Mucosa of descending colon (tissue), 3 donors: ENCODE data around the gene LYZ. TPM values are rescaled to one million over a fixed set of nuclear protein-coding genes. Genes with fewer than 3 reads are reported as not detected.
A peak's percentile ranks its signal among the peaks of the same experiment; 100 is the strongest.

Experiments
- ATAC-seq: fragments of 200-7000 bp; cut with Tn5 transposase; one replicate; pipeline ENCODE4 v1.9.1; 2020; ENCODE audit warnings: mild to moderate bottlenecking, moderate library complexity
- DNase-seq, 3 donors: peaks; one replicate each; pipeline ENCODE4 v3.0.0-alpha.2; 2020
- H3K36me3 ChIP-seq: fragments of 200-600 bp; one replicate; pipeline ENCODE4 v1.8.0; 2021; ENCODE audit warnings: low read depth, mild to moderate bottlenecking
- H3K4me1 ChIP-seq: fragments of 200-600 bp; one replicate; pipeline ENCODE4 v1.8.0; 2021; ENCODE audit warnings: low read depth, mild to moderate bottlenecking
- H3K4me3 ChIP-seq: fragments of 200-600 bp; one replicate; pipeline ENCODE4 v1.8.0; 2021; ENCODE audit warnings: mild to moderate bottlenecking
- H3K9me3 ChIP-seq: fragments of 200-600 bp; one replicate; pipeline ENCODE4 v1.8.0; 2021; ENCODE audit warnings: mild to moderate bottlenecking
- CTCF ChIP-seq: fragments of 200-600 bp; IDR thresholded peaks from one replicate; pipeline ENCODE4 v1.8.0; 2022; ENCODE audit warnings: antibody characterized with exemption, mild to moderate bottlenecking
- intact Hi-C, 2 donors: fragments of 100-400 bp; cut with DNase I in 1 of 2; cut with micrococcal nuclease in 1 of 2; formaldehyde crosslinking; loops; one replicate each; pipeline versions ENCODE4 v1.11.0 to v1.11.1; 2022; cut with DNase I, micrococcal nuclease
- total RNA-seq, 3 donors: library from RNA; stranded (reverse); fragmentation: NEBNext Ultra II Directional in 2 of 3; extraction: Animal tissue kit (Norgen Biotek cat#: 25700) in 2 of 3; gene quantifications; one replicate each; pipeline versions ENCODE4 v1.2.1 to v1.2.4, GENCODE V29; 2021 to 2023
- donor health status: DM: no; HTN: no; CAD: no; lungs with moderate emphysema.
- donor health status: DM: no; HTN: no; CAD: no.
- donor health status: DM: no; HTN: yes; CAD: no.

LYZ gene
- total RNA-seq, 3 donors from 2014 or later, result 47.7 to 118 (median 55.2) TPM

DNA sequence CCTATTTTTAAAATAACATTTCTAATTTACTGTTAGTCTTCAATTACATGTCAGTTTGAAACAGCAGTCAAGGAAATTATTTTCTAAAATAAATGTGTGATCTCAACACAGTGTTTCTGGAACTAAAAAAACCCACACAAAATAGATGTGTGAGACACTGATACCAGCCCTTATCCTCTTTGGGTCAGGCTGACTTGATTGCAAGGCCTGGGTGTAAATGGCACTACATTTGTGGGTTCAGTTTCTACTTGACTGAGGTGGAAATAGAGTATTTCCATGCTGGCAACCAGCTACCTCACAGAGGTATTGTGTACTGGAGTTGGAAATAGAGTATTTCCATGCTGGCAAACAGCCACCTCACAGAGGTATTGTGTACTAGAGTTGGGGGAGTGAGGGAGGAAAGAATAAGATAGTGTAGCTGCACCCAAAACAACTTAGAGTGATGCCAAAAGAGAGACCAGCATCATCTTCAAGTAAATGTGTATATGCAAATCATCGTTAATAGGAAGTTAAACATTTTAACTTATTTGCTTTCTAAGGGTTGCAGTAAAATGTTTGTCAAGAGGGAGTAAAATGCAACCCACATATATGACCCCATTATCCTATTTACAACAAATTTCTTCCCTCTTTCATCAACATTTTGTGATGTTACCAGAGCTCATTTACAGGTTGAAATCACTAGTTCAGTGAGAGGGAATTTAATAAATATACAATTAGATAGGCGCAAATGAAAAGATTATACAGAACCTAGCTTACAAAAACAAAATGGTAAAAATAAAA lies 10.7 kb upstream of the LYZ start:
- ATAC-seq (no peak), DNase-seq (no peak)
- no peak overlapping the region for H3K4me3 ChIP-seq
- H3K36me3 ChIP-seq, result no peaks in the 10 kb centered on the region
- TF ChIP-seq CTCF, result no peak
- H3K4me1 ChIP-seq, result no peaks in the 10 kb centered on the region
- H3K9me3 ChIP-seq, result no peaks in the 10 kb centered on the region
- intact Hi-C loops, result no loop called here

DNA sequence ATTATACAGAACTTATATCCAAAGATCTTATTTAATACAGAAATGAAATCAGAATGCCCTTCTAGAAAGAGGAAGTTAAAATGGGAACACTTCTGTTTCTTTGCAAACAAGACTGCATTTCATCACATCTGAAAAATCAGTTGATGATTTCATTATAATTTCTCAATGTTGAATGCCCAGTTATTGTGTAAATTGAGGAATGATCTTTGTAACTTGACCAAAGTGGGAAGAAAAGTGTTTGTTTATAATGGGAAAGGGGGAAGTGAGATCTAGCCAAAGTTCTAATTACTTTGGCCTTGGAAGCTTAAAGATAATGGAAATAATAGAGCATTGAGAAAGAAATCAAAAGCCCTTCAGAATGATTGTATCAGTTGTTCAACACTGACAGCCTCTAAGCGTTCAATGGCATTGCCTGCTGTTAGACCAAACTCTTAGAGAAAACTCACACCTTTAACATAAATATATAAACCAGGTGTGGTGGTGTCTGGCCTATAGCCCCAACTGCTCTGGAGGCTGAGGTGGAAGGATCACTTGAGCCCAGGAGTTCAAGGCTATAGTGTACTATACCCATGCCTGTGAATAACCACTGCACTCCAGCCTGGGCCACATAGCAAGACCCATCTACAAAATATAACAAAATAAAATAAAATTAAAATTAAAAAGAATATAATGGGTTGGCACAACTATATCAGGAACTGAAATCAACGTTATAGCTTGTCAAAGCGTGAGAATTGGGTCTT lies 9.9 kb upstream of the LYZ start:
- Histone ChIP-seq H3K9me3 (no peaks in the 10 kb centered on the region), H3K36me3 (no peaks in the 10 kb centered on the region), H3K4me3 (no peak overlapping the region), H3K4me1 (no peaks in the 10 kb centered on the region)
- no peak for ATAC-seq
- intact Hi-C loops, result no loop called here
- no peak for TF ChIP-seq CTCF
- DNase-seq, result no peak

DNA sequence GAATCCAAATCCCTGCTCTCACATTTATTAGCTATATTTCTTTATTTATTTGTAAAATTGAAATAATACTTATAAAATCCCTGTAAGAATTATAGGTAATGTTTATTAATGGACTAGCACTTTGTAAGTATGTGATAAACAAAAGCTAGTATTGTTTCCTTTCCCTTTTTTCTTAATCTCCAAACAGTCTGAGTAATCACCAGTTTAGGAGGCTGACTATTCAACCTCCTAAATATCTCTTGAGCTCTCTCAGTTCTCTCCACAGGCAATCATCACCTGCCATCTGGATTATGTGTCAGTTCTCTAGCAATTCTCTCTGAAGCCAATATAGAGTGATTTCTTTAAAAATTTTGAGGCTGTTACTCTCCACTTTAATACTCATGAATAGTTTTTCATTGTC lies 9.2 kb upstream of the LYZ start:
- Histone ChIP-seq H3K4me3 (no peak overlapping the region), H3K4me1 (no peaks in the 10 kb centered on the region), H3K9me3 (no peaks in the 10 kb centered on the region), H3K36me3 (no peaks in the 10 kb centered on the region)
- intact Hi-C loops, result no loop called here
- TF ChIP-seq CTCF, result no peak
- DNase-seq (no peak), ATAC-seq (no peak)

GRCh38 chr12:69339999-69340398 lies 8.2 kb upstream of the LYZ start:
- Histone ChIP-seq H3K36me3 (no peaks in the 10 kb centered on the region), H3K4me1 (no peaks in the 10 kb centered on the region), H3K4me3 (no peak overlapping the region), H3K9me3 (no peaks in the 10 kb centered on the region)
- no peak for DNase-seq
- no peak for ATAC-seq
- TF ChIP-seq CTCF, result no peak
- intact Hi-C loops, result no loop called here

DNA sequence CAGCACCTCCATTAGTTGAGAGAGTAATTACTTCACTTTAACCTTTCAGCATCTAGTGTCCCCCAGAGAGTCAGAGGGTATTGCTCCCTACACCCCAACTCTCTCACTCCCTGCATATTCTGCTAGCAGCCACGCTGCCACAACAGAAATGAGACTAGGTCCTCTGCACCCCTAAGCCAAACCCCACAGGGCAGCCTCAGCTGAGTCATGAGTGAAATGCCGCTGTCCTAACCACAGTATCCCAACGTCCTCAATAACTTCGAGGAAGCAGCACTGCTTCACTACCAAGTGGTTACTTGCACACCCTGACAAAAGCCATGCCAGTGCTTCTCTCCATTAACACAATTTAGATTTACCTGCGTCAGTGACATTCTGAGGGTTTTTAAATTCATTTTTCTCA lies 6.9 kb upstream of the LYZ start:
- no peaks in the 10 kb centered on the region for H3K4me1 ChIP-seq
- intact Hi-C loops, result no loop called here
- no peaks in the 10 kb centered on the region for H3K9me3 ChIP-seq
- no peaks in the 10 kb centered on the region for H3K36me3 ChIP-seq
- H3K4me3 ChIP-seq, result no peak overlapping the region
- ATAC-seq (peak; percentile 42), DNase-seq (no peak)
- no peak for TF ChIP-seq CTCF
